BJ (cell line): ENCODE data around the gene MFAP3. TPM values are rescaled to one million over a fixed set of nuclear protein-coding genes. Genes with fewer than 3 reads are reported as not detected.

Experiments
- CTCF ChIA-PET: fragments of 350-600 bp; formaldehyde crosslinking; extraction: SDS; loops from one replicate; lab custom pipeline; 2021; ENCODE audit warnings: antibody characterized with exemption, inconsistent platforms; lab: Yijun Ruan, JAX
- POLR2A ChIA-PET: fragments of 300-600 bp; sonication (Branson Sonifier 250); formaldehyde crosslinking; extraction: SDS; loops from one replicate; lab custom pipeline; 2021; ENCODE audit warnings: antibody characterized with exemption; lab: Charles Lee
- DNase-seq: peaks from one replicate; pipeline ENCODE4 v3.0.0-alpha.2; 2011; ENCODE audit warnings: low read depth
- H3K27me3 ChIP-seq: 2 replicates; pipeline ENCODE4 v1.6.0; 2011; ENCODE audit warnings: low read length; ENCODE audit not compliant: control insufficient read depth, insufficient read depth
- H3K36me3 ChIP-seq: 2 replicates; pipeline ENCODE4 v1.5.1; 2011; ENCODE audit warnings: low read length; ENCODE audit not compliant: control insufficient read depth, insufficient read depth
- H3K4me3 ChIP-seq: 2 replicates; pipeline ENCODE4 v1.5.1; 2011; ENCODE audit warnings: low read depth, mild to moderate bottlenecking, control low read depth, low read length
- CTCF ChIP-seq: IDR thresholded peaks from 2 replicates; pipeline ENCODE4 v1.5.1; 2011; ENCODE audit warnings: low read depth, mild to moderate bottlenecking, control low read depth, inconsistent platforms, low read length, moderate library complexity; ENCODE audit not compliant: insufficient read depth
- polyA plus RNA-seq: library from polyadenylated mRNA; depleted of rRNA; stranded (reverse); fragments of >200 nt; gene quantifications from 2 replicates; pipeline ENCODE4 v1.2.3, GENCODE V29; 2011

MFAP3 gene
- polyA plus RNA-seq, 1 experiment: 24.5 TPM

GRCh38 chr5:154077696-154078095 is 38.9 kb downstream of the MFAP3 start:
- Histone ChIP-seq H3K36me3 (no peaks in the 10 kb centered on the region), H3K27me3 (no peaks in the 10 kb centered on the region), H3K4me3 (no peak overlapping the region)
- ChIA-PET POLR2A (no interaction called here), CTCF (interaction anchor here (0.9 to 3.1 kb wide), 4 partner anchors 12 to 327 kb away, joined by 3 to 17 read pairs (median 8); no protein-coding TSS in a partner anchor)
- DNase-seq: no peak
- no peak for TF ChIP-seq CTCF

GRCh38 chr5:154078272-154078671 is 39.5 kb downstream of the MFAP3 start:
- CTCF ChIA-PET: interaction anchor here (1.4 to 3.0 kb wide), 2 partner anchors 12 to 327 kb away, joined by 3 to 12 read pairs; no protein-coding TSS in a partner anchor
- DNase-seq: no peak
- H3K27me3 ChIP-seq: no peaks in the 10 kb centered on the region
- no peak for TF ChIP-seq CTCF
- POLR2A ChIA-PET: no interaction called here
- H3K4me3 ChIP-seq: no peak overlapping the region
- no peaks in the 10 kb centered on the region for H3K36me3 ChIP-seq

DNA sequence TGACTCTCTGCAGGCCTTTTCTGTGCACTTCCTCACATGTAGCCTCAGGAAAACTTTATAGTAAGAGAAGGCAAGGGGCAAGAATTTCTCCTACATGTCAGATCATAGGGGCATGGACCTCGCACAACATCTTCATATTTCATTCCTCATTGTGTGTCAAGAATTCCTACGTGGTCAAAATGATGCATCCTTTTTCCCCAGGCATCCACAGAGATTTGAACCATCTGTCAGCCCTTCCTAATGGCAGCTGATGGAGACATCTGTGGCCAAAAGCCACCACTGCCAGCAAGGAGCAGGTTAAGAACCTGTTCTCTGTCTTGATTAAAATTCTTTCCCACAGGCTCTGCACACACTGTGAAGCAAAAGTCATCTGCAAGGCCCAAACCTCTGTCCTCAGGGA is 42.5 kb downstream of the MFAP3 start:
- no peaks in the 10 kb centered on the region for H3K36me3 ChIP-seq
- H3K4me3 ChIP-seq: no peak overlapping the region
- no peaks in the 10 kb centered on the region for H3K27me3 ChIP-seq
- TF ChIP-seq CTCF: no peak
- DNase-seq: no peak
- ChIA-PET CTCF (interaction anchor here (1.6 to 2.2 kb wide), 2 partner anchors 9 to 12 kb away, joined by 4 to 10 read pairs; no protein-coding TSS in a partner anchor), POLR2A (no interaction called here)

- no peak for TF ChIP-seq CTCF
- no peak overlapping the region for H3K4me3 ChIP-seq
- H3K36me3 ChIP-seq: no peaks in the 10 kb centered on the region
- no peaks in the 10 kb centered on the region for H3K27me3 ChIP-seq
- no peak for DNase-seq
- ChIA-PET POLR2A (no interaction called here), CTCF (interaction anchor here (3.8 kb wide), 1 partner anchor 11 kb away, joined by 10 read pairs; no protein-coding TSS in a partner anchor)
These were observed 45.4 kb downstream of the MFAP3 start for GRCh38 chr5:154084062-154084639.

DNA sequence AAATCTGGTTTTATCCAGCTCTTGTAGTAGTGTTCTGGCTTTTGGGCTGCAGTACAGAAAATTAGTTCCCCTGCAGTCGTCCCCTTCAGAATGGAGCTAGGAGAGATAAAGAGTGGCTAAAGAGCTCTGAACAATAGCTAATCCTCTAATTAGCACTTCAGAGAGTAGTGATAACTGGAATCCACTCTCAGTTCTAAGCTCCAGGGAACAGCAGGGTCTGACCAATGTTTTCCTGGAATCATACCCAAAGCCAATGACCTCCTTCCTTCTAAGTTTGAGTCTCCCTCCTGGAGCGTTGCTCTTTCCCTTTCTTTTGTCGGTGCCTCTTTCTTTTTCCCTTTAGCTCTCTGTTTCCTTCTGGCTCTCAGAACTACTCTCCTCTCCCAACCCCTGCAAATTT is 47.4 kb downstream of the MFAP3 start:
- H3K36me3 ChIP-seq: no peaks in the 10 kb centered on the region
- CTCF ChIA-PET: interaction anchor here (0.9 to 3.8 kb wide), 6 partner anchors 11 to 104 kb away, joined by 3 to 10 read pairs (median 3); partner anchors contain the start of gene GALNT10
- DNase-seq: no peak
- POLR2A ChIA-PET: no interaction called here
- TF ChIP-seq CTCF: no peak
- H3K27me3 ChIP-seq: no peaks in the 10 kb centered on the region
- no peak overlapping the region for H3K4me3 ChIP-seq
